ENCODE results near the gene SLC26A9.
"Not testable (repeated sequence)": the region's sequence is repeated elsewhere in the genome, so short reads cannot be mapped to it uniquely, and the experiment has no call there.

SLC26A9 gene

DNA sequence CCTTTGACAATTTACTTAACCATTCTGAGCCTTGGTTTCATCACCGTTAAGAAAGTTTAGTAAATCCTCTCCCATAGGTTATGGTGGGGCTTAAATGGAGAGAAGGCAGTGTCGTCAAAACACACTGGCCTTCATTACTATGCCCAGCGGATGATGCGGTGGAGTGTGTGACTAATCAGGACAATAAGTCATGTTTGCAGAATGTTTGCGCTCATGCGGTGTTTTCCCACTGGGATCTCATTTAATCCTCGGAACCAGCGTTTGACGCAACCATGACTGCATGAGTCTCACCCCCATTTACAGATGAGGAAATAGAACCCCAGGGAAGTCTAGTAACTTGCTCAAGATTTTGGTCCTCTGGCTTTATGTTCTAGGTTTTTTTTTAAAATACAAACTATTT, 17.5 kb downstream of the SLC26A9 start:
- DNase-seq = no peak

DNA sequence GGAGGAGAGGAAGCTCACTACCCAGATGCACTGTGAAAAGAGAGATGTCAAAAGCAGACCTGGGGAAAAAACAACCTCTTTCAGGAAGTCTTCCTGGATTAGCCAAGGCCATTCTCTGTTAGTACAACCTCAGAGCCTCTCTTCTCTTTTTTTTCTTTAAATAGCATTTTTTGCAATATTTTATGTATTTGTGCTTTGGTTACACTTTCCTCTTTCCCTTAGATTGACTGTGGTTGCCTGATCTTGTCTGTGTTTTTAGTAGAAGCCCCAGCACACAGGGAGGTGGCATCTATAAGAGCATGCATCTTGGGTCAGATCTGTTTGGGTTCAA, 18.8 kb downstream of the SLC26A9 start:
- DNase-seq = no peak

DNA sequence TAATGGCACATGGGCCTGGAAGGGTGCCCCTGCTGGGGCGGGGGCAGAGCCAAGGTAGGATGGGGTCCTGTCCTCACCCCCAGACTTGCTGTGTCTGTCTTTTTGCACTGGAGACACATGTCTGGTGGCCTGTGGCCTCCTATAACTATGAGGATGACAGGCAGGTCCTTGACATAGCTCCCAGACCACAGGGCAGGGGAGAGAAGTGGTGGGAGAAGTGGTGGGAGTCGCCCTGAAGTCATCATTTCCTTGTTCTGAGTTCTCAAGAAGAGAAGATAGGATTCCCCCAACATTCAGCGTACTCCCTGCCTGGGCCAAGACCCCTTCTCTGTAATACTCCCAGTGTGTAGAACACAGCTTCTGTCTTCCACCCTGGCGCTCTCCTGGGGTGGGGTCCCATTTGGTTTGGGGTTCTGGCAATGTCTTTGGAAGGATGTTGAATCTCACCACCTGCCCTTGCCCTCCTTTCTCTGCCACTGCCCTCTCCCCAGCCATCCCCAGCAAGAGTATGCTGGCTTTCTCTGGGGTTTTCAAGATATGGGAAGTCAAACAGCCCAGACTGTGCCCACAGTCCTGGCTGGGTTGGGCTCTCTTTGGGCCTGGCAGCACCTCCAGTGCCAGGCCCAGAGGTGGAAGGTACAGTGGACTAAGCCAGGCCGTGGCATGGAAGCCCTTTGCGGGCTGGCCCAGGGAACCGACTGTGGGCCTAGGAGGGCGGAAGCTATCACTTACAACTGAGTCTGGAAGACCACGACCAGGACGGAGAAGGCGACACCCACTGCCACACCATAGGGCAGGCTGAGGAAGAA, 19.4 kb downstream of the SLC26A9 start:
- DNase-seq = no peak

DNA sequence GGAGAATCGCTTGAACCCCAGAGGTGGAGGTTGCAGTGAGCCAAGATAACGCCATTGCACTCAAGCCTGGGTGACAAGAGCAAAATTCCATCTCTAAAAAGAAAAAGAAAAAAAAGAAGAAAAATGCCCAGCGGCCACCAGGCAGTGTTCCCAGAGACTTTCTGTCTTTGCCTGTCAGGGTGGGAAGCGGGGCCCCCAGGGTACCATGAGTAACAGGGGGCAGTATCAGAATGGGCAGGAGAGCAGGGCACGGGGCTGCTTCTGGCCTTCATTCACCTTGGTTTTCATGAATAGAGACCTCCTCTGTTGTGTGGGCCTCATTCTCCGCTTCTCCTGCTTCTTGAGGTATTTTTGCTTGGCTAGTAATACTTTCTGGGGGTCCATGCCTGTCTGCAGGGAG, 20.4 kb downstream of the SLC26A9 start:
- no peak for DNase-seq

DNA sequence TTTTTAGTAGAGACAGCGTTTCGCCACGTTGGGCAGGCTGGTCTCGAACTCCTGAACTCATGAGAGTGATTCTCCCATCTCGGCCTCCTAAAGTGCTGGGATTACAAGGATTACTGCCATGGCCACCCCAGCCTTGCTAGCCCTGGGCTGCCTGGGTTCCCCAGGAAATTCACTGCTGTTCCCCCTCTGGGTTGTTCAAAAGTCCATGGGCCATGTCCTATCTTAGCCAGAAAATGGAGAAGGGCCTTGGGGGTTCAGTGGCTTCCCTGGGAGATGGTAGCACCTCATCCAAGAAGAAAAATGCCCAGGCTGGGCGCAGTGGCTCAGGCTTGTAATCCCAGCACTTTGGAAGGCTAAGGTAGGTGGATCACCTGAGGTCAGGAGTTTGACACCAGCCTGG, 20.9 kb downstream of the SLC26A9 start:
- no peak for DNase-seq

DNA sequence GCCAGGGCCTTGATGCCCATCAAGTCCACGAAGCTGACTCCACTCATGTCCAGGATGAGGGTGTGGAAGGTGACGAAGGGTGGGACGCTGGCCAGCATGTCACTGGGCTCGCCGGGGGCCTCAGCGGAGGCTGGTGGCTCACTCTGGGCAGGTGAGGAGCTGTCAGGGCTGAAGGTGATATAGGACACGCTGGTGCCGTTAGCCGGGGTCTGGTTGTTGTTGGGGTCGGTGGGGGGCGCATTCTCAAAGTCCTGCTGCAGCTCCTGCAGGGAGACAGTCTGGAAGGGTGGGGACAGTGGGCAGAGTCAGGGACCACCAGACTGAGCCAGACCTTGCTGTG, 21.7 kb downstream of the SLC26A9 start:
- DNase-seq = no peak

DNA sequence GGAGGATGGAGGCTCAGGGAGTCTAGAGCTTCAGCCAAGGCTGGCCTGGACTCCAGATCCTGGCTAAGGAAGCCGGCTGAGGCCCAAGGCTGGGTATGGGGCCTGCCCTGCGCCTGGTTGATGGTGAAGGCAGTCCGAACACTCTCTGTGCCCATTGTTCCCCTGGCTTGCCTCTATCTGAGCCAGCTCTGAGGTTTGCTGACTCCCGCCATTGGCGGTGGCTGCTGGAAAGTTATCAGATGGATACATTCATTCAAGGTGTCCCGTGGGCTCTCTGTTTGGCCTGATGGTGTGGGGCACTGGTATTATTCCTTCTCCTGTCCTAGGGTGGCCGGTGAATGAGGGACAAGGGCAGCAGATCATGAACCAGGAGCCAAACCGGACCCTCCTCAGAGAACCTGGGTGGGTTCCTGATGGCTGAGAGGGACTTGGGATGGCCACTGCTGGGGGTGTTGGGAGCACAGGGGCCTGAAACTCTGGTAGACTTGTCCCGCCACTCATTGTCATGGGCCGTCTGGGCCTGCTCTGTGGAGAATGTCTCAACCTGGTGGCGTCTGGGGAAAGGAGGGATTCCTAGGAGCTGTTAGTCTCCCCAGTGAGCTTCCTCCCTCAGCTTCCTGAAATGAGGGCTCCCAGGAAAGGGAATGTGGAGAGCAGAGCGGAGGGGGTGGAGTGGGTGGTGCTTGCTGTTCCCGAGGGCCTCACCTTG, 22.2 kb downstream of the SLC26A9 start:
- no peak for DNase-seq

DNA sequence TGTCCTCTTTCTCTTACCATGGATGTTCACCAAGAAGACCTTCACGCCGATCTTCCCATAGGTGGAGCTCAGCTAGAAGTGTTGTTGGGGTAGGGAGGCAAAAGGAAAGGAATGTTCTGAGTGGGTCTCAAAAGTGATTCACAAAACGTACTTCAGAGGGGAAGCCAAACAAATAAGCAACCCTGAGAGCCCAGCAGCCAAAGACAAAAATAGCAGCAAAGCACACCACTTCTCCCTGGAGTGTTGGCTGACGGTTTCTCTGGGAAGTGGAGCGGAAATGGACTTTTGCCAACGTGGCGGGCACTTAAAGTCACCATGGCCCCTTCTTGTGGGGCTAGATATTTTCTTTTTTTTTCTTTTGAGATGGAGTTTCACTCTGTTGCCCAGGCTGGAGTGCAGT, 23.1 kb downstream of the SLC26A9 start:
- DNase-seq = no peak

DNA sequence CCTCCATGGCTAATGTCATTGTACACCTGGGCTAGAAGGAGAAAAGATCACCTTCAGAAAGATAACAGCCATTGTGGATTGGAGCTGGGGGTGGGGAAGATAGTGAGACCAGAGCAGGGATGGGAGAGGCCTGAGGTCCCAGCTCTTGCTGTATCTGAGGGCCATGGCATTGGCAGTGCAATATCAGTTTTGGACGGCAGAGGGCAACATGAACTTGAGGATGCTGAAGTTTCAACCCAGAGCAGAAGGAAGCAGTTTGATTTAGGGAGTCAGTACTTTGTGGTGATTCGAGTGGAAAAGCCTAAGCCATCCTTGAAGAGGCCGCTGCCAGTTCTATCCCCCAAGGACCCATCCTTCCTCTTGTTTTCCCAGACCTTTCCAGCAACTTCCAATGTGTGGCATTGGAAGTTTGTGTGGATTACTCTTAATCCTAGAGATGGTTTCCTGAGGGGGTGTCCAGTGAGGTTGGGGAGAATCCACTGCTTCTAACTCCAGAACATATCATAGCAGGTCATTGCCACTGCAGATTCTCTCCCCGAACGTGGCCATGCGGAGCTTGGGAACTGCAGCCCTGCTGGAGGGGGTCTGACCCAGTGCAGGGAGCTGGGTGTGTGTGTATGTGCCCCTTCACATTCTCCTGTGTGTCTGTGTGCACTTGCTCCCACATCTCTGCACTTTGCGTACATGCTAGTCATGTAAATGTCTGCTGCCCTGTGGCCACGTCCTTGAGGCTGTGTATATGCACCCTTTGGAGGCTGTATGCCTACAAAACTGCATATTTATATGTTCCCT, 24.1 kb downstream of the SLC26A9 start:
- peak; percentile 57 for DNase-seq

DNA sequence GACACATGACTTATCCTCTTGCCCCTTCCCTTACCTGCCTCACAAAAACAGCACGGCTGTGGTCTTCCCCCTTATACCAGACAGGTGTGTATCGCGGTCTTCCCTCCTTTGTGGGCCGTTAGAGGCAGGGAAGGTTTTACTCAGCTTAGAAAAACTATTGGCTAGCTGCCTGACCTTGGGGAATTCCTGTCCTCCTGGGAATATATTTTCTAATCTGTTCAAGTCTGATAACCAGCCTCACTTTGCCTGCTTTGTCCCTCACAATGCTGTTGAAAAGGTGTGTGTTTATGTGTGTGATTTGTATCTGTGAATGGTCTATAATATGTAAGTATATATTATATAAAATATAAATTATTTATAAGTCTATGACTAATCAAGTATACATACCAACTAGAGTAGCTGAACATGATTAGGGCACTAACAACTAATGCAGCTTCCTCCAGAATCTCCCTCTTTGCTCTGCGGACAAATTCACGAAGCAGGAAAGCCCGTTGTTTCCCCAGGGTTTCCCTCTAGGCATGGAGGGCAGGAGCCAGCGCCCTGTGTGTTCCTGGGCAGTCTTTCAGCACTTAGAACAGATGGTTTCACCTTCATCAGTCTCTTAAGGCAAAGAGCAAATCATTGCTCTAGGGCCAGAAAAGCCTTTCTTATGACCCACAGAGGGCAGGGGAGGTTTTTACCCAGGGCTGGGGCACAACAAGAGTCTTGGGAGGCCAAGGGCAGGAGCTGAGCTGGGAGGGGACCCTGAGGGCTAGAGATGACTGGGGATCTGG, 25.6 kb downstream of the SLC26A9 start:
- no peak for DNase-seq

DNA sequence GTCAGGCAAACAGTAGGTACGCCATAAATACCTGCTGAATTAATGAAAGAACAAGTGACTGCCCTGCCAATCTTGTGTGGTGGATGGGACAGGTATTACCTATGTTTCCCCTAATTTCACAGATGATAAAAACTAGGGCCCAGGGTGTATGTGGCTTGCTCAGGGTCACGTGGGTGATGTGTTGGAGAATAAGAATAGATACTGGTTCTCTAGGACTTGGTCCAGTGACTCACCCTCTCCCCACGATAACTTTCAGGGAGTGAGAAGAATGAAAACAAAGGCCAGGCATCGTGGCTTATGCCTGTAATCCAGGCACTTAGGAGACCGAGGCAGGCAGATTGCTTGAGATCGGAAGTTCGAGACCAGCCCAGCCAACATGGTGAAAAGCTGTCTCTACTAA, 26.7 kb downstream of the SLC26A9 start:
- DNase-seq = no peak

DNA sequence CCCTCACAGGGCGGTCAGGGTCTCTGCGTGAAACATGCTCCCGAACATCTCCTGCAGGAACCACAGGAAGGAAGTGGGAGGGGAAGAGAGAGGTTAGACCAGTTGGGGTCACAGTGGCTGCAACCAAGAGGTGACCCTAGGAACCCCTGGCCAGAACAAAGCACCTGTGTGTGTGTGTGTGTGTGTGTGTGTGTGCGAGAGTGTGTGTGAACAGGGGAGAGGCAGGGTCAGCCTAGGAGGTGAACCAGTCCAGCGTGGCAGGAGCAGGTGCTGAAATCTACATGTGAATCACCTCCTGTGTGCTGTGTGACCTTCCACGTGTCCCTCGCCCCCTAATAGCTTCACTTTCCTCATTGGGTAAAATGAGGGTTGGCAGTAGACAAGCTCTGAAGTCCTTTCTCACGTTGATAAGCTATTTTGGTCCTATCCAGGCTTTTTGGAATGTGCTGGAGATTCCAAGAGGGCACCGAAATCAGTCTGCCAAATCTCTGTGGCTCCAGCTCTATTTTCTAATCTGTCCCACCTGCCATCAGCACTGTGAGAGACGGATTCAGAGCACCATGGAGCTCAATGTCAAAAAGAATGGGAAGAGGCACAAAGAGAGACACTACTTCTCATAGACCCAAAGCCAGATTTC, 27.8 kb downstream of the SLC26A9 start:
- DNase-seq = no peak

DNA sequence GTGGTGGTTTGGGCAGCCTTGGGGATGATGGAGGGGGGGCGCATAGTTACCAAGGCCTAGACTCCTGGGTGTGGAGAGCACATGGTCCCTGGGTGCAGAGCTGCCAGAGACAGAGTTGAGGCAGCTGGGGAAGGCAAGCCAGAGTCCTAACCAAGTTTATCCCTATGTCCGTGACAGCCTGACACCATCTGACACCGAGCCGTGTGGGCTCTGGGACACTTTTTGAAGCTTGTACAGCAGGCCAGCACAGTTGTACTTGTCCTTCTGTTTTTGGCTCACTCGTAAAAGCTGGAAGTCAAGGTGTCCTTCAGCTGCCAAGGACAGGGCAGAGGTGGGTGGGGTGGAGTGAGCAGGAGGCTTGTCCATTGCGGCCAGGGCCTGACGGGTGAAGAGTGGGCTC, 28.5 kb downstream of the SLC26A9 start:
- DNase-seq = no peak

DNA sequence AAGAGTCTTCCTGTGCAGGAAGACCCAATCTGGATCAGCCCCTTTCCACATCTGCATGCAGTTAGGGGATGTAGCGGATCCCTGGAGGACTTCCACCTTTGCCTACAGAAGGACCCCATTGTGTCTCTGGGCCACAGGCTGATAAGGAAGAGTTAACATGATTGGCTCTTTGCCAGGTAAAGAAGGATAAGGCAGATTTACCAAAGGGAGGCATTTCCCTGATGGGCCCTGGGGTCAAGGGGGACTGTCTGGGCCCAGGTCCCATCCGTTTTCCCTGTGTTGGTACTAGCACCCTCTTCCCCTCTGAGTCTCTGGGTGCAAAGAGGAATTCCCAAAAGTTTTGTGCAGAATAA, 29.1 kb downstream of the SLC26A9 start:
- DNase-seq = no peak

DNA sequence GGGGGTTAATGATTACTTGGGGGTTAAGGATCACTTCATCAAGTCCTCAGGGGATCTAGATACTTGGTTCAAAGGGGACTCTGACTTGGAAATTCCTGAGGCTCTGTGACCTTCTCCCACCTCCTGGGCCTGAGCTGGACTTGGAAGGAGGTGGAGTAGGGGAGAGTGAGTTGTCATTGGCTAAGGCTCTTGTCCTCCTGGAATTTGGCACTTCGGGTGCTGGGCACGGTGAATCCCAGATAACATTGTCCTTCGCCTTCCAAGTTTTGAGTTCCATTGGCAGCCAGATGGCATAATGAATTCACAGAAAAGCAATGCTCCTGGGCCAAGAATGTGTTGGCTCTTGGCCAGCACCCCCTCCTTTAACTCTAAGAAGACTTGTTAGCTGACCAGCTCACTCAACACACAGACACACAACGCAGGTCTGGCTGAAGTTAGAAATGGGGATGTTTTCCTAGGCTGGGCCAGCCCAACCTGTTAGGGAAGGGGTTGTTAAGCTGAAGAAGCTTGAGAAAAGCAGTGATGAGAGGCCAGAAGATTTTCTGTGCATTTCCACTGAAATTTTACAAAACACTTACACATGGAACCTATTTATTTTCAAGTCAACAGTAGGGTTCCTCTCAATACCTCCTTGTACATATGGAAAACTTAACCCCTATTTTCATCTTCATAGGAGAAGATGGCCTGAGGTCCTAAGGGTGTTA, 29.7 kb downstream of the SLC26A9 start:
- peak; percentile 64 for DNase-seq

DNA sequence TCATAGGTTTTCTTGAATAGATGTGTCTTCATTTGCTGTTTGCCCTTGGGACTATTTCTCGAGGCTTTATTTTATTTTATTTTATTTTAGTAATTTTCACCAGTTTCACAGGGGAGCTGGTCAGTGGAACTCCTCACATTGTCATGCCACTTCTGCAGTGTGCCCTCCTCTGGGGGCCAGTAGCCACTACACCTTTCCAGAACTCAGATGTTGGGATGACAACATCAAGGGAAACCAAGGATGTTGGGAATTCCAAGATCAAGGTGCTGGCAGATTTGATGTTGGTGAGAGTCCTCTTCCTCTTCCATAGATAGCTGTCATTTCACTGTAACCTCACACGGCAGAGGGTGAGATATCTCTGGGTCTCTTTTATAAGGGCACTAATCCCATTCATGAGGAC, 35.5 kb downstream of the SLC26A9 start:
- no peak for DNase-seq

DNA sequence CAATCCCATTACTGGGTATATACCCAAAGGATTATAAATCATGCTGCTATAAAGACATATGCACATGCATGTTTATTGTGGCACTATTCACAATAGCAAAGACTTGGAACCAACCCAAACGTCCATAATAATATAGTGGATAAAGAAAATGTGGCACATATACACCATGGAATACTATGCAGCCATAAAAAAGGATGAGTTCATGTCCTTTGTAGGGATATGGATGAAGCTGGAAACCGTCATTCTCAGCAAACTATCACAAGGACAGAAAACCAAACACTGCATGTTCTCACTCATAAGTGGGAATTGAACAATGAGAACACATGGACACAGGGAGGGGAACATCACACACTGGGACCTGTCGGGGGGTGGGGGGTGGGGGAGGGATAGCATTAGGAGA, 38.2 kb downstream of the SLC26A9 start:
- not testable (repeated sequence) for DNase-seq

DNA sequence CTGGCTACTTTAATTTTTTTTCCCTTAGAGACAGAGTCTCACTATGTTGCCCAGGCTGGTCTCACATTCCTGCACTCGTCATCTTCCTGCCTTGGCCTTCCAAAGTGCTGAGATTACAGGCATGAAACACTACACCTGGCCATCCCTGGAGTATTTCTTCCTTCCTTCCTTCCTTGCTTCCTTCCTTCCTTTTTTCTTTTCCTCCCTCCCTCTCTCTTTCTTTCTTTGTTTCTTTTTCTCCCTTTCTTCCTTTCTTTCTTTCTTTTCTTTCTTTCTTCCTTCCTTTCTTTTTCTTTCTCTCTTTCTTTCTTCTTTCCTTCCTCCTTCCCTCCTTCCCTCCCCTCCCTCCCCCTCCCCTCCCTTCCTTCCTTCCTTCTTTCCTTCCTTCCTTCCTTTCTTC, 46.9 kb downstream of the SLC26A9 start:
- DNase-seq = no peak

DNA sequence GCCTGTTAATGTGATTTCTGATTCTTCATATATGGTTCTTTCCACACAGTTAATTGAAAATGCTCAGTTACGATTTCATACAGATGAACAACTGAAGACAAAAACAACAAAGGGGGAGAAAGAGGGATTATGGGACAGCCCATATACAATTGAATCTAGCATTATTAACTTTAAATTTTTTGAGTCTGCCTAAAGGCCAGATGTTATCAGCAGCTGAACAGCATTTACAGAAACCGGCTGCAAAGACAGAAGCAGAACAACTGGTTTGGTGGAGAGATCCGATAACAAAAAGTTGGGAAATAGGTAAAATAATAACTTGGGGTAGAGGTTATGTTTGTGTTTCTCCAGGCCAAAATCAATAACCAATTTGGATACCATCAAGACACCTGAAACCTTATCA, 49.1 kb downstream of the SLC26A9 start:
- DNase-seq = not testable (repeated sequence)

DNA sequence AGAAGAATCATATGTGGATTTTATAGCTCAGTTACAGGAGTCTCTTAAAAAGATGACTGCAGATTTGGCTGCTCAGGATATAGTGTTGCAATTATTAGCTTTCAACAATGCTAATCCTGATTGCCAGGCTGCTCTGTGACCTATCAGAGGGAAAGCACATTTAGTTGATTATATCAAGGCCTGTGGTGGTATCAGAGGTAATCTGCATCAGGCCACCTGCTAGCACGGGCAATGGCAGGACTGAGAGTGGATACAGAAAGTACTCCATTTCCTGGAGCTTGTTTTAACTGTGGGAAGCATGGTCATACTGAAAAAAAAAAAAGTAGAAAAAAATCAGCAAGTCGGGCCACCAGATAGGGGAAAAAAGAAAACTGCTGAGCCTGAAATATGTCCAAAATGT, 51.1 kb downstream of the SLC26A9 start:
- not testable (repeated sequence) for DNase-seq

DNA sequence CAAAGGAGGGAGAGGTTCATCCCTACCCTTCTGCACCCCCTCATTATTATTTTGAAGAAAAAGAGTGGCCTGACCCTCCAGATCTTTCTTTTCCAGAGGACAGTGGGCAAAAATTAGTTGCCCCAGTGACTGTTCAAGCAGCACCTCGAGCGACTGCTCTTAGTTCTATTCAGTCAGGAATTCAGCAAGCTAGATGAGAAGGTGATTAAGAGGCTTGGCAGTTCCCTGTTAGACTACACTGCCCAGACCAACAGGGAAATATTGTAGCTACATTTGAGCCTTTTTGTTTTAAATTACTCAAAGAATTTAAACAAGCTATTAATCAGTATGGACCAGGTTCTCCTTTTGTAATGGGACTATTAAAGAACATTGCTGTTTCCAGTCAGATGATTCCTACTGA, 51.8 kb downstream of the SLC26A9 start:
- DNase-seq = not testable (repeated sequence)

DNA sequence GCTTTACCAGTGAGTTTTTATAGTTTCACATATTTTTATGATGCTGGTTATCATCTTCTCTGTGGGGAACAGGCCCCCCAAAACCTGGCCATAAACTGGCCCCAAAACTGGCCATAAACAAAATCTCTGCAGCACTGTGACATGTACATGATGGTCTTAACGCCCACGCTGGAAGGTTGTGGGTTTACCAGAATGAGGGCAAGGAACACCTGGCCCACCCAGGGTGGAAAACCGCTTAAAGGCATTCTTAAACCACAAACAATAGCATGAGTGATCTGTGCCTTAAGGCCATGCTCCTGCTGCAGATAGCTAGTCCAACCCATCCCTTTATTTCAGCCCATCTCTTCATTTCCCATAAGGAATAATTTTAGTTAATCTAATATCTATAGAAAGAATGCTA, 52.6 kb downstream of the SLC26A9 start:
- DNase-seq = peak; percentile 33
